PC-3 (cell line): Measurements from ENCODE around the gene TMEM156. TPM values are rescaled to one million over a fixed set of nuclear protein-coding genes. Genes with fewer than 3 reads are reported as not detected.
"Not testable (repeated sequence)": the region's sequence is repeated elsewhere in the genome, so short reads cannot be mapped to it uniquely, and the experiment has no call there.

Experiments
- ATAC-seq: fragments of 200-7000 bp; cut with Tn5 transposase; 2 replicates; pipeline ENCODE4 v1.9.1; 2020; ENCODE audit warnings: mild to moderate bottlenecking, moderate library complexity
- BruUV-seq: library from RNA; stranded (reverse); fragments of 400-500 nt; replicated peaks from 2 replicates; lab custom pipeline; 2021; lab: Mats Ljungman, UMichigan
- CTCF ChIA-PET: fragments of 300-600 bp; sonication (Branson Sonifier 250); formaldehyde crosslinking; loops from one replicate; lab custom pipeline; 2022; ENCODE audit warnings: antibody characterized with exemption; lab: Charles Lee
- POLR2A ChIA-PET: fragments of 300-600 bp; sonication (Branson Sonifier 250); formaldehyde crosslinking; loops from one replicate; lab custom pipeline; 2022; ENCODE audit warnings: antibody characterized with exemption; ENCODE audit not compliant: unreplicated experiment; lab: Charles Lee
- DNase-seq: peaks from one replicate; pipeline ENCODE4 v3.0.0-alpha.2; 2015
- H2AFZ ChIP-seq: fragments of 300-600 bp; sonication (generic); 2 replicates; pipeline ENCODE4 v1.6.0; 2016; ENCODE audit warnings: antibody characterized with exemption, low read length
- H3F3A ChIP-seq: fragments of 300-600 bp; sonication (generic); one replicate; pipeline ENCODE4 v1.6.0; 2017; ENCODE audit warnings: antibody characterized with exemption, low read length, control low read depth, mild to moderate bottlenecking; ENCODE audit not compliant: unreplicated experiment
- H3K27ac ChIP-seq: fragments of 300-600 bp; sonication (generic); 2 replicates; pipeline ENCODE4 v1.5.1; 2016; ENCODE audit warnings: mild to moderate bottlenecking, low read length
- H3K27me3 ChIP-seq: fragments of 300-600 bp; sonication (generic); 2 replicates; pipeline ENCODE4 v1.6.1; 2016; ENCODE audit warnings: low read length, mixed read lengths
- H3K36me3 ChIP-seq: fragments of 300-600 bp; sonication (generic); 2 replicates; pipeline ENCODE4 v1.6.1; 2016; ENCODE audit warnings: low read depth, mixed run types, low read length, mixed read lengths
- H3K4me1 ChIP-seq: fragments of 300-600 bp; sonication (generic); 2 replicates; pipeline ENCODE4 v1.5.1; 2016; ENCODE audit warnings: low read length; ENCODE audit not compliant: insufficient read depth
- H3K4me2 ChIP-seq: fragments of 300-600 bp; sonication (generic); 2 replicates; pipeline ENCODE4 v1.6.0; 2016; ENCODE audit warnings: low read length
- H3K4me3 ChIP-seq: fragments of 300-600 bp; sonication (generic); 2 replicates; pipeline ENCODE4 v1.5.1; 2016; ENCODE audit warnings: mild to moderate bottlenecking, low read length, mixed read lengths
- H3K79me2 ChIP-seq: fragments of 300-600 bp; sonication (generic); 2 replicates; pipeline ENCODE4 v1.6.1; 2017; ENCODE audit warnings: low read length, mixed read lengths
- H3K9ac ChIP-seq: fragments of 300-600 bp; sonication (generic); 2 replicates; pipeline ENCODE4 v1.6.0; 2016; ENCODE audit warnings: mild to moderate bottlenecking, low read length
- H3K9me2 ChIP-seq: fragments of 300-600 bp; sonication (generic); replicated peaks from 2 replicates; pipeline ENCODE4 v1.6.1; 2016; ENCODE audit warnings: mixed run types, low read length, mixed read lengths
- H3K9me3 ChIP-seq: fragments of 300-600 bp; sonication (generic); 2 replicates; pipeline ENCODE4 v1.6.1; 2016; ENCODE audit warnings: low read length, mixed read lengths
- H4K20me1 ChIP-seq: fragments of 300-600 bp; sonication (generic); 2 replicates; pipeline ENCODE4 v1.6.1; 2016; ENCODE audit warnings: low read length, mixed read lengths
- EZH2 ChIP-seq: fragments of 300-600 bp; sonication (generic); IDR thresholded peaks from one replicate; pipeline ENCODE4 v1.6.1; 2017; ENCODE audit warnings: antibody characterized with exemption, mild to moderate bottlenecking, low read length; ENCODE audit not compliant: unreplicated experiment
- EZH2phosphoT487 ChIP-seq: fragments of 300-600 bp; sonication (generic); IDR thresholded peaks from 2 replicates; pipeline ENCODE4 v1.6.1; 2018; ENCODE audit warnings: mild to moderate bottlenecking, antibody characterized with exemption, low read length, borderline replicate concordance
- intact Hi-C: fragments of 100-400 bp; cut with micrococcal nuclease; formaldehyde crosslinking; loops from 2 replicates; pipeline ENCODE4 v1.9.0; 2023
- total RNA-seq: library from RNA; depleted of rRNA; stranded (reverse); fragments of >200 nt; gene quantifications from 2 replicates; pipeline ENCODE4 v1.2.3, GENCODE V29; 2014
- TF ChIP-seq, protein P1 (sequence below): fragments of 300-600 bp; sonication (generic); conservative IDR thresholded peaks from 2 replicates; pipeline ENCODE4 v1.5.1; 2017; ENCODE audit warnings: antibody characterized with exemption, low read depth, mild to moderate bottlenecking, low read length

Gene TMEM156
- total RNA-seq, 1 experiment from 2014 or later: 41.5 TPM

DNA sequence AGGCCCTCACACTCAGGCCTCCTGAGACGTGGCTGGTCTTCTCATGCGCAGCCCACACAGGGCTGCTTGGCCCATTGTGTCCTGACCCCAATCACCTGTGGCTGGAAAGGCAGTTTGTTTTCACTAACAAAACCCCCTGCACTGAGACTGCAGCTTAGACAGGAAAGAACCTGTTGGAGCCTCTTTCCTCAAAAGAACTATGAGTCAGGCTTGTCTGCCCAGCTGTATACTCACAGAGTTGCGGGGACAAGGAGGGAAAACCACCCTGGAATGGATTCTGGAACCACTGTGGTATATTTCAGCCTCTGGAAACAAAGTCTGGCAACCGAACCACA lies 5.2 kb upstream of the TMEM156 start:
- TF ChIP-seq EZH2: no peak
- TF ChIP-seq, protein P1, sequence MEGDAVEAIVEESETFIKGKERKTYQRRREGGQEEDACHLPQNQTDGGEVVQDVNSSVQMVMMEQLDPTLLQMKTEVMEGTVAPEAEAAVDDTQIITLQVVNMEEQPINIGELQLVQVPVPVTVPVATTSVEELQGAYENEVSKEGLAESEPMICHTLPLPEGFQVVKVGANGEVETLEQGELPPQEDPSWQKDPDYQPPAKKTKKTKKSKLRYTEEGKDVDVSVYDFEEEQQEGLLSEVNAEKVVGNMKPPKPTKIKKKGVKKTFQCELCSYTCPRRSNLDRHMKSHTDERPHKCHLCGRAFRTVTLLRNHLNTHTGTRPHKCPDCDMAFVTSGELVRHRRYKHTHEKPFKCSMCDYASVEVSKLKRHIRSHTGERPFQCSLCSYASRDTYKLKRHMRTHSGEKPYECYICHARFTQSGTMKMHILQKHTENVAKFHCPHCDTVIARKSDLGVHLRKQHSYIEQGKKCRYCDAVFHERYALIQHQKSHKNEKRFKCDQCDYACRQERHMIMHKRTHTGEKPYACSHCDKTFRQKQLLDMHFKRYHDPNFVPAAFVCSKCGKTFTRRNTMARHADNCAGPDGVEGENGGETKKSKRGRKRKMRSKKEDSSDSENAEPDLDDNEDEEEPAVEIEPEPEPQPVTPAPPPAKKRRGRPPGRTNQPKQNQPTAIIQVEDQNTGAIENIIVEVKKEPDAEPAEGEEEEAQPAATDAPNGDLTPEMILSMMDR: no peak
- no peak for TF ChIP-seq EZH2phosphoT487
- no peaks in the 10 kb centered on the region for H4K20me1 ChIP-seq
- CTCF ChIA-PET: no interaction called here
- peak overlapping the region; percentile 100 for H3K27ac ChIP-seq
- DNase-seq (peak; percentile 33), ATAC-seq (no peak)
- no peaks in the 10 kb centered on the region for H3K9me3 ChIP-seq
- 0 out of 2 replicates have a peak, but pooled peaks cover 9% of the 10 kb centered on the region for H3K79me2 ChIP-seq
- peak overlapping the region; percentile 87 for H3K9ac ChIP-seq
- no peaks in the 10 kb centered on the region for H3F3A ChIP-seq
- H3K9me2 ChIP-seq: no peaks in the 10 kb centered on the region
- no TSS peak for BruUV-seq
- no peaks in the 10 kb centered on the region for H3K27me3 ChIP-seq
- no peak overlapping the region for H3K4me3 ChIP-seq
- H3K4me1 ChIP-seq: peaks cover 75% of the 10 kb centered on the region
- H3K36me3 ChIP-seq: no peaks in the 10 kb centered on the region
- peak overlapping the region; percentile 11; the same call in 1 of the 2 replicates for H2AFZ ChIP-seq
- intact Hi-C loops: no loop called here
- peak overlapping the region; percentile 28; the same call in 1 of the 2 replicates for H3K4me2 ChIP-seq
- POLR2A ChIA-PET: no interaction called here

DNA sequence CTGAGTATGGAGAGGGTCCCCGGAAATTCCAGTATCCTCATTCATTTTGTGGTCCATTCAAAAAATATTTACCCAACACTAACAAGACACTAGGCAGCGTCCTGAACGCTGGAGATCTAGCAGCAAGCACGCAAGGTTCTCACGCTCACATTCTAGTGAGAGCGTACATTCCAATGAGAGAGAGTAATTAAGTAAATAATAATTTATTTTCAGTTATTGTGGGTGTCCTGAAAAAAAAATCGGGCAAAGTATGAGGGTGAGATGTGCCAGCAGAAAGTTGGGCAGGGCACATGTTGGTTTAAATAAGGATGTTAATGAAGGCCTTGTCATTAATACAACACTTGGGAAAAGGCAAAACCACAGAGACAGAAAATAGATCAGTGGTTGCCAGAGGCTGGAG lies 4.0 kb upstream of the TMEM156 start:
- peak overlapping the region; percentile 87 for H3K9ac ChIP-seq
- H3K4me2 ChIP-seq: peak overlapping the region; percentile 65
- no peaks in the 10 kb centered on the region for H3K36me3 ChIP-seq
- TF ChIP-seq, protein P1: no peak
- TF ChIP-seq EZH2: no peak
- TF ChIP-seq EZH2phosphoT487: no peak
- ATAC-seq (peak; percentile 71), DNase-seq (peak; percentile 95)
- no peaks in the 10 kb centered on the region for H3K27me3 ChIP-seq
- no peaks in the 10 kb centered on the region for H3K9me3 ChIP-seq
- ChIA-PET CTCF (no interaction called here), POLR2A (no interaction called here)
- intact Hi-C loops: loop anchor here (1.0 kb wide), 1 partner anchor 8 kb away; no protein-coding TSS in a partner anchor
- H4K20me1 ChIP-seq: no peaks in the 10 kb centered on the region
- H3K4me3 ChIP-seq: no peak overlapping the region
- 0 out of 2 replicates have a peak overlapping the region, but pooled peaks have one; percentile 22 for H2AFZ ChIP-seq
- no peaks in the 10 kb centered on the region for H3F3A ChIP-seq
- H3K9me2 ChIP-seq: no peaks in the 10 kb centered on the region
- peaks cover 19% of the 10 kb centered on the region for H3K79me2 ChIP-seq
- BruUV-seq: no TSS peak
- peaks cover 65% of the 10 kb centered on the region for H3K4me1 ChIP-seq
- H3K27ac ChIP-seq: peak overlapping the region; percentile 100

DNA sequence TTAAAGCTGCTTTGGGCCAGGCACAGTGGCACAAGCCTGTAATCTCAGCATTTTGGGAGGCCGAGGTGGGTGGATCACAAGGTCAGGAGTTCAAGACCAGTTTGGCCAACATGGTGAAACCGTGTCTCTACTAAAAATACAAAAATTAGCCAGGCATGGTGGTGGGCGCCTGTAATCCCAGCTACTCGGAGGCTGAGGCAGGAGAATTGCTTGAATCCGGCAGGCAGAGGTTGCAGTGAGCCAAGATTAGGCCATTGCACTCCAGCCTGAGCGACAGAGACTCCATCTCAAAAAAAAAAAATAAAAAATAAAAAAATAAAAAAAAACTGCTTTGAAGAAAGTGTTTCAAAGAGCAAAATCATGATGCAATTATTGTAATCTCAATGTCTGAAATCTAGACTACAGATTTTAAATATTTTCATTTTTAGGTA lies 604 bp downstream of the TMEM156 start:
- BruUV-seq: not testable (repeated sequence)
- peak overlapping the region; percentile 84 for H3K4me2 ChIP-seq

More for the DNA sequence above, 604 bp downstream of the TMEM156 start:
- CTCF ChIA-PET, ATAC-seq, H3K9me3 ChIP-seq, H3K27me3 ChIP-seq, H3F3A ChIP-seq, DNase-seq, H3K9me2 ChIP-seq, H3K36me3 ChIP-seq, H2AFZ ChIP-seq: not testable (repeated sequence)
- POLR2A ChIA-PET: interaction anchor here (1.7 kb wide), 1 partner anchor 12 kb away, joined by 10 read pairs; no protein-coding TSS in a partner anchor
- Histone ChIP-seq H4K20me1 (peaks cover 14% of the 10 kb centered on the region), H3K27ac (peak overlapping the region; percentile 100), H3K9ac (peak overlapping the region; percentile 98), H3K4me3 (peak overlapping the region; percentile 89), H3K4me1 (peaks cover 49% of the 10 kb centered on the region), H3K79me2 (peaks cover 65% of the 10 kb centered on the region)
- intact Hi-C loops: loop anchor here (1.0 to 5.0 kb wide), 3 partner anchors 12 to 151 kb away; partner anchors contain the start of gene WDR19
